ENCODE measurements around the gene SLC36A4.
A peak's percentile ranks its signal among the peaks of the same experiment; 100 is the strongest.

DNA sequence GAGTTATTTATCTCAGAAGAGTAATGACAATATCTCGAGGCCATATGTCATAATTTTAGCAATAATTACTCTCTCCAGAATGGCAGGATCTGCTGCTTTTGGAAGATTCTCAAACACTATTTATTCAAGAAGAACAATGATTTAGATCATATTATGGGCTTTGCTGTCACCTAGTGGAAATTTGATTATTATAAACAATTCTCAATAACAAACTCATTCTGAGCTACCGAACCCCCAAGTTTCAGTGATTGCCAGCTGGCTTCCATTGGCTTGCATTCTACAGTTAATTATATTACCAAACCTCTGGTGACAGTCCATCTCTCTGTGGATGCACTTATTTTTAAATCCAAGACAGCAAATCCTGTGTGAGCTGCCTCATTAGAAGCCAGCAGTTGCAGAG lies 27.9 kb upstream of the SLC36A4 start:
- TF ChIP-seq, protein P1, sequence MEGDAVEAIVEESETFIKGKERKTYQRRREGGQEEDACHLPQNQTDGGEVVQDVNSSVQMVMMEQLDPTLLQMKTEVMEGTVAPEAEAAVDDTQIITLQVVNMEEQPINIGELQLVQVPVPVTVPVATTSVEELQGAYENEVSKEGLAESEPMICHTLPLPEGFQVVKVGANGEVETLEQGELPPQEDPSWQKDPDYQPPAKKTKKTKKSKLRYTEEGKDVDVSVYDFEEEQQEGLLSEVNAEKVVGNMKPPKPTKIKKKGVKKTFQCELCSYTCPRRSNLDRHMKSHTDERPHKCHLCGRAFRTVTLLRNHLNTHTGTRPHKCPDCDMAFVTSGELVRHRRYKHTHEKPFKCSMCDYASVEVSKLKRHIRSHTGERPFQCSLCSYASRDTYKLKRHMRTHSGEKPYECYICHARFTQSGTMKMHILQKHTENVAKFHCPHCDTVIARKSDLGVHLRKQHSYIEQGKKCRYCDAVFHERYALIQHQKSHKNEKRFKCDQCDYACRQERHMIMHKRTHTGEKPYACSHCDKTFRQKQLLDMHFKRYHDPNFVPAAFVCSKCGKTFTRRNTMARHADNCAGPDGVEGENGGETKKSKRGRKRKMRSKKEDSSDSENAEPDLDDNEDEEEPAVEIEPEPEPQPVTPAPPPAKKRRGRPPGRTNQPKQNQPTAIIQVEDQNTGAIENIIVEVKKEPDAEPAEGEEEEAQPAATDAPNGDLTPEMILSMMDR (IDR thresholded peaks at IDR 0.05): peak in 4 of 6 experiments; percentile 44 to 68 (median 56)
- no peak for TF ChIP-seq POLR2A (IDR thresholded peaks at IDR 0.05)

Measured in thyroid gland (tissue), 4 donors.